ENCODE measurements around the gene GPR39. TPM values are rescaled to one million over a fixed set of nuclear protein-coding genes. Genes with fewer than 3 reads are reported as not detected.
A peak's percentile ranks its signal among the peaks of the same experiment; 100 is the strongest.

Gene GPR39
- total and polyA plus RNA-seq, 12 donors, result 0.10 to 0.28 (median 0.17) TPM; not detected in 7

- 19 to 23% (median 20%) methylated on average over 5 of the region's 5 CpGs for WGBS, 4 donors
- Histone ChIP-seq H3K27me3 (no peaks in the 10 kb centered on the region), H3K4me3 (no peak overlapping the region), H3K9me3 (replicated peaks in 1 of 3) (no peaks in the 10 kb centered on the region), H3K36me3 (replicated peaks in 1 of 2) (no peaks in the 10 kb centered on the region), H3K4me1 (replicated peaks in 1 of 2) (no peaks in the 10 kb centered on the region), H3K27ac (no peak overlapping the region)
- DNase-seq, result peak; percentile 64 to 88 (median 77)
- intact Hi-C loops (cut with DNase I), result loop anchor here in 1 of 2 donors (10.0 kb wide), 1 partner anchor 628 kb away; no protein-coding TSS in a partner anchor
- TF ChIP-seq, protein P1, sequence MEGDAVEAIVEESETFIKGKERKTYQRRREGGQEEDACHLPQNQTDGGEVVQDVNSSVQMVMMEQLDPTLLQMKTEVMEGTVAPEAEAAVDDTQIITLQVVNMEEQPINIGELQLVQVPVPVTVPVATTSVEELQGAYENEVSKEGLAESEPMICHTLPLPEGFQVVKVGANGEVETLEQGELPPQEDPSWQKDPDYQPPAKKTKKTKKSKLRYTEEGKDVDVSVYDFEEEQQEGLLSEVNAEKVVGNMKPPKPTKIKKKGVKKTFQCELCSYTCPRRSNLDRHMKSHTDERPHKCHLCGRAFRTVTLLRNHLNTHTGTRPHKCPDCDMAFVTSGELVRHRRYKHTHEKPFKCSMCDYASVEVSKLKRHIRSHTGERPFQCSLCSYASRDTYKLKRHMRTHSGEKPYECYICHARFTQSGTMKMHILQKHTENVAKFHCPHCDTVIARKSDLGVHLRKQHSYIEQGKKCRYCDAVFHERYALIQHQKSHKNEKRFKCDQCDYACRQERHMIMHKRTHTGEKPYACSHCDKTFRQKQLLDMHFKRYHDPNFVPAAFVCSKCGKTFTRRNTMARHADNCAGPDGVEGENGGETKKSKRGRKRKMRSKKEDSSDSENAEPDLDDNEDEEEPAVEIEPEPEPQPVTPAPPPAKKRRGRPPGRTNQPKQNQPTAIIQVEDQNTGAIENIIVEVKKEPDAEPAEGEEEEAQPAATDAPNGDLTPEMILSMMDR (IDR thresholded peaks at IDR 0.05), result peak; percentile 50 to 74 (median 61)
- TF ChIP-seq POLR2A (IDR thresholded peaks at IDR 0.05), result no peak
These were observed 130.6 kb downstream of the GPR39 start for GRCh38 chr2:132547090-132547687.

DNA sequence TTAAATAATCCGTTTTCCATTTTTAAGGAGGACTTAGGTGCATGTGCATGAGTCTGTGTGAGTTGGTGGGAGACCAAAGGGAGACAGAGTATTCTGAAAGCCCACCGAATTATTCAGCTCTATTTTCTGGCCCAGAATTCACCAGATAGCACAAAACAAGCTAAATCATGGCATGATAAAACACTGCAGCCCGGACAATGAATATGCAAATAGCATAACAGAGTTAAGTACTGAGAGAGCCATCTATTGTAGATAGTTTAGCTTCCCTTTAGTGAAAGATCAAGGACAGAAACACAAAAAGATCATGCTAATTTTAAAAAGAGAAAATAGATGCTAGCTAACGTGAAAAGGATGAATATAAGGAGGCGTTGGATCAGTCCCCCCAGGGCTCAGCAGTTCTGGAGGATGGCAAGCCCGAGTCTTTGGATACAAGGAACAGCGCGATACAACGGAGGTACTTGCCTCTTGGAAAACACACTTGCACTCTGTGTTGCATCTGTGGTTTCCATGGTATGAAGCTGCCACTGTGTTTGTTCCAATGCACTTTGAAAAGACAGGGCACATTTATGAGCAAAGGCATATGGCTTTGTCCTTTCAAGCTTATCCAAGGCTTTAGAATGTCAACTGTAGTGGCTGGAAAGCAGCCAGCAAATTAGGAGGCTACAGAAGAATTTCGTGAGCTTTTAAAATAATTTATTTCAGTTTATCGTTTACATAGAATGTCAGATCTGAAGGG is 133.5 kb downstream of the GPR39 start:
- H3K36me3 ChIP-seq (replicated peaks in 1 of 2), result no peaks in the 10 kb centered on the region
- no peaks in the 10 kb centered on the region for H3K27me3 ChIP-seq
- intact Hi-C loops (cut with DNase I), result loop anchor here in 1 of 2 donors (10.0 kb wide), 1 partner anchor 625 kb away; no protein-coding TSS in a partner anchor
- DNase-seq, result no peak
- H3K27ac ChIP-seq, result no peak overlapping the region
- 57 to 65% (median 59%) methylated on average over 11 of the region's 11 CpGs for WGBS, 4 donors
- no peak for TF ChIP-seq POLR2A (IDR thresholded peaks at IDR 0.05)
- TF ChIP-seq, protein P1 (IDR thresholded peaks at IDR 0.05), result no peak
- H3K9me3 ChIP-seq (replicated peaks in 1 of 3), result no peaks in the 10 kb centered on the region
- no peak overlapping the region for H3K4me3 ChIP-seq
- no peaks in the 10 kb centered on the region for H3K4me1 ChIP-seq (replicated peaks in 1 of 2)

GRCh38 chr2:132550946-132551345 is 134.3 kb downstream of the GPR39 start:
- Histone ChIP-seq H3K4me3 (no peak overlapping the region), H3K27ac (no peak overlapping the region), H3K36me3 (replicated peaks in 1 of 2) (no peaks in the 10 kb centered on the region), H3K9me3 (replicated peaks in 1 of 3) (no peaks in the 10 kb centered on the region), H3K27me3 (no peaks in the 10 kb centered on the region), H3K4me1 (replicated peaks in 1 of 2) (no peaks in the 10 kb centered on the region)
- intact Hi-C loops (cut with DNase I), result no loop called here
- 40 to 58% (median 48%) methylated on average over 2 of the region's 2 CpGs for WGBS, 4 donors
- TF ChIP-seq, protein P1 (IDR thresholded peaks at IDR 0.05), result no peak
- no peak for TF ChIP-seq POLR2A (IDR thresholded peaks at IDR 0.05)
- no peak for DNase-seq

GRCh38 chr2:132557694-132558093 is 141.1 kb downstream of the GPR39 start:
- Histone ChIP-seq H3K4me3 (no peak overlapping the region), H3K27ac (no peak overlapping the region), H3K4me1 (replicated peaks in 1 of 2) (no peaks in the 10 kb centered on the region), H3K9me3 (replicated peaks in 1 of 3) (no peaks in the 10 kb centered on the region), H3K36me3 (replicated peaks in 1 of 2) (no peaks in the 10 kb centered on the region), H3K27me3 (no peaks in the 10 kb centered on the region)
- no peak for TF ChIP-seq POLR2A (IDR thresholded peaks at IDR 0.05)
- TF ChIP-seq, protein P1 (IDR thresholded peaks at IDR 0.05), result no peak
- intact Hi-C loops (cut with DNase I), result no loop called here
- WGBS, 4 donors, result 32 to 45% (median 34%) methylated on average over 9 of the region's 9 CpGs
- DNase-seq, result no peak

Measured in adrenal gland (tissue), 12 donors.